H1 (cell line): ENCODE results near the gene APOC1. TPM values are rescaled to one million over a fixed set of nuclear protein-coding genes. Genes with fewer than 3 reads are reported as not detected.
"Not testable (repeated sequence)": the region's sequence is repeated elsewhere in the genome, so short reads cannot be mapped to it uniquely, and the experiment has no call there.

ENCODE experiments used
- CTCF ChIA-PET: fragments of 300-600 bp; sonication (Branson Sonifier 250); formaldehyde crosslinking; loops from one replicate; lab custom pipeline; 2021; ENCODE audit not compliant: partially characterized antibody; lab: Charles Lee
- POLR2A ChIA-PET: fragments of 300-600 bp; sonication (Branson Sonifier 250); formaldehyde crosslinking; loops from one replicate; lab custom pipeline; 2021; ENCODE audit warnings: inconsistent platforms; ENCODE audit not compliant: partially characterized antibody; lab: Charles Lee
- DNase-seq, 2 experiments: peaks; one replicate each; pipeline versions ENCODE4 v3.0.0 to v3.0.0-alpha.2; 2010 to 2022; ENCODE audit warnings: low spot score in 2 of 2, low read depth in 1 of 2, mixed read lengths in 1 of 2
- FAIRE-seq: peaks from 2 replicates; lab custom pipeline; 2011; peaks lifted over from hg19 to GRCh38; lab: Jason Lieb, UNC
- H2AFZ ChIP-seq: 2 replicates; pipeline ENCODE4 v1.8.1; 2012; ENCODE audit warnings: low read length, inconsistent platforms
- H2AK5ac ChIP-seq: 2 replicates; pipeline ENCODE4 v1.6.1; 2013; ENCODE audit warnings: low read depth, low read length
- H2BK120ac ChIP-seq: replicated peaks from 2 replicates; pipeline ENCODE3; 2013; ENCODE audit warnings: low read depth, low read length, inconsistent platforms
- H2BK12ac ChIP-seq: 2 replicates; pipeline ENCODE4 v1.6.1; 2013; ENCODE audit warnings: low read depth, low read length
- H2BK15ac ChIP-seq: 2 replicates; pipeline ENCODE4 v1.6.1; 2013; ENCODE audit warnings: low read length
- H2BK20ac ChIP-seq: 2 replicates; pipeline ENCODE4 v1.6.1; 2013; ENCODE audit warnings: low read length
- H2BK5ac ChIP-seq: 2 replicates; pipeline ENCODE4 v1.6.1; 2013; ENCODE audit warnings: low read depth, low read length
- H3K14ac ChIP-seq: 2 replicates; pipeline ENCODE4 v1.6.1; 2013; ENCODE audit warnings: inconsistent platforms; ENCODE audit not compliant: insufficient read length
- H3K18ac ChIP-seq: 2 replicates; pipeline ENCODE4 v1.6.1; 2013; ENCODE audit warnings: low read length; ENCODE audit errors: extremely low read depth
- H3K23ac ChIP-seq: 2 replicates; pipeline ENCODE4 v1.6.1; 2013; ENCODE audit warnings: inconsistent platforms; ENCODE audit not compliant: insufficient read length
- H3K23me2 ChIP-seq: 2 replicates; pipeline ENCODE4 v1.6.1; 2013; ENCODE audit warnings: low read depth, low read length
- H3K27ac ChIP-seq: 2 replicates; pipeline ENCODE4 v1.6.1; 2011; ENCODE audit warnings: low read depth, low read length, inconsistent platforms
- H3K27me3 ChIP-seq, 4 experiments: replicated peaks in 1 of 4; 1 replicate in 1 of 4; 2 replicates in 3 of 4; pipeline versions ENCODE4 v1.6.1 to v1.8.1; 2011 to 2013; ENCODE audit warnings: low read length in 3 of 4, mild to moderate bottlenecking in 3 of 4, inconsistent platforms in 2 of 4, mixed read lengths in 2 of 4, moderate library complexity in 1 of 4; ENCODE audit not compliant: control insufficient read depth in 3 of 4, insufficient read depth in 3 of 4; ENCODE audit errors: extremely low read depth in 1 of 4
- H3K36me3 ChIP-seq, 4 experiments: 2 replicates each; pipeline versions ENCODE4 v1.6.1 to v1.8.1; 2011 to 2013; ENCODE audit warnings: mild to moderate bottlenecking in 4 of 4, low read length in 3 of 4, moderate library complexity in 2 of 4, control low read depth in 1 of 4, inconsistent platforms in 1 of 4; ENCODE audit not compliant: insufficient read depth in 4 of 4, control insufficient read depth in 2 of 4
- H3K4ac ChIP-seq: replicated peaks from 2 replicates; pipeline ENCODE3; 2013; ENCODE audit warnings: low read length, low read depth, mixed read lengths, inconsistent platforms; ENCODE audit not compliant: insufficient read length
- H3K4me1 ChIP-seq, 4 experiments: replicated peaks in 1 of 4; 1 replicate in 1 of 4; 2 replicates in 3 of 4; pipeline versions ENCODE4 v1.6.1 to v1.8.1; 2011 to 2013; ENCODE audit warnings: low read length in 3 of 4, inconsistent platforms in 2 of 4, mixed read lengths in 1 of 4; ENCODE audit not compliant: insufficient read depth in 4 of 4, control insufficient read depth in 3 of 4
- H3K4me2 ChIP-seq, 2 experiments: 2 replicates each; pipeline versions ENCODE4 v1.6.1 to v1.8.1; 2011 to 2013; ENCODE audit warnings: low read depth in 2 of 2, low read length in 2 of 2, control low read depth in 1 of 2, inconsistent platforms in 1 of 2, mild to moderate bottlenecking in 1 of 2; ENCODE audit not compliant: insufficient read depth in 1 of 2
- H3K4me3 ChIP-seq, 4 experiments: fragments of 200-600, 300-600 bp in 1 of 4; sonication (generic), shearing (Covaris generic), sonication (Bioruptor Twin) in 1 of 4; 2 replicates each; pipeline versions ENCODE4 v1.5.1 to v1.8.1; 2011 to 2016; ENCODE audit warnings: low read length in 4 of 4, low read depth in 3 of 4, control low read depth in 2 of 4, inconsistent platforms in 2 of 4, mild to moderate bottlenecking in 2 of 4, mixed read lengths in 1 of 4, moderate library complexity in 1 of 4; ENCODE audit not compliant: insufficient read depth in 2 of 4; ENCODE audit errors: extremely low read depth in 1 of 4
- H3K56ac ChIP-seq: replicated peaks from 2 replicates; pipeline ENCODE3; 2013; ENCODE audit warnings: low read depth, mild to moderate bottlenecking, mixed read lengths, low read length, inconsistent platforms; ENCODE audit not compliant: insufficient read length
- H3K79me1 ChIP-seq: 2 replicates; pipeline ENCODE4 v1.6.1; 2013; ENCODE audit warnings: low read depth, low read length, control low read depth
- H3K79me2 ChIP-seq, 2 experiments: 2 replicates each; pipeline versions ENCODE4 v1.6.1 to v1.8.1; 2012 to 2013; ENCODE audit warnings: low read length in 2 of 2, mild to moderate bottlenecking in 2 of 2, inconsistent platforms in 1 of 2; ENCODE audit not compliant: insufficient read depth in 2 of 2, control insufficient read depth in 1 of 2
- H3K9ac ChIP-seq, 4 experiments: replicated peaks in 1 of 4; 1 replicate in 1 of 4; 2 replicates in 3 of 4; pipeline versions ENCODE4 v1.6.1 to v1.8.1; 2011 to 2013; ENCODE audit warnings: low read depth in 3 of 4, low read length in 3 of 4, control low read depth in 2 of 4, mild to moderate bottlenecking in 2 of 4, moderate library complexity in 2 of 4, inconsistent platforms in 1 of 4; ENCODE audit errors: extremely low read depth in 1 of 4
- H3K9me3 ChIP-seq, 2 experiments: 2 replicates each; pipeline versions ENCODE4 v1.6.1 to v1.8.1; 2012 to 2013; ENCODE audit warnings: mild to moderate bottlenecking in 2 of 2, moderate library complexity in 2 of 2, control low read depth in 1 of 2, inconsistent platforms in 1 of 2, low read depth in 1 of 2, low read length in 1 of 2, mixed read lengths in 1 of 2; ENCODE audit not compliant: insufficient read depth in 2 of 2
- H4K20me1 ChIP-seq, 2 experiments: replicated peaks in 1 of 2; 2 replicates each; pipeline versions ENCODE3 to v1.8.1; 2011 to 2013; ENCODE audit warnings: inconsistent platforms in 2 of 2, low read length in 2 of 2, mild to moderate bottlenecking in 1 of 2; ENCODE audit not compliant: insufficient read depth in 2 of 2, control insufficient read depth in 1 of 2
- H4K5ac ChIP-seq: 2 replicates; pipeline ENCODE4 v1.6.1; 2013; ENCODE audit warnings: low read length, low read depth, mixed read lengths, inconsistent platforms; ENCODE audit not compliant: insufficient read length
- H4K8ac ChIP-seq: 2 replicates; pipeline ENCODE4 v1.8.0; 2013; ENCODE audit warnings: mild to moderate bottlenecking, moderate library complexity, low read length, inconsistent platforms; ENCODE audit not compliant: insufficient read depth; ENCODE audit errors: extremely low read depth
- H4K91ac ChIP-seq: replicated peaks from 2 replicates; pipeline ENCODE3; 2013; ENCODE audit warnings: low read length, mixed read lengths, inconsistent platforms; ENCODE audit not compliant: insufficient read length
- MAX ChIP-seq: IDR thresholded peaks from 2 replicates; pipeline ENCODE4 v1.6.1; 2012; ENCODE audit warnings: inconsistent platforms
- SIX5 ChIP-seq: IDR thresholded peaks from 2 replicates; pipeline ENCODE4 v1.6.1; 2011; ENCODE audit warnings: mild to moderate bottlenecking, low read depth, low read length
- TBP ChIP-seq: IDR thresholded peaks from 2 replicates; pipeline ENCODE4 v1.6.1; 2011; ENCODE audit warnings: low read depth, low read length, improper control_type of control experiment
- ZNF274 ChIP-seq: IDR thresholded peaks from 2 replicates; pipeline ENCODE4 v1.7.0; 2012; ENCODE audit warnings: low read length, borderline replicate concordance; ENCODE audit errors: extremely low read depth
- WGBS, 2 experiments: shearing (Covaris generic) in 1 of 2; methylation state at CpG; one replicate each; pipeline versions ENCODE4 v1.1.6 to v1.1.7; 2013 to 2015; ENCODE audit warnings: low lambda C conversion rate in 2 of 2, mixed read lengths in 2 of 2, inconsistent platforms in 1 of 2, low coverage in 1 of 2, missing lambda C conversion rate in 1 of 2; ENCODE audit not compliant: insufficient replicate concordance in 2 of 2, insufficient coverage in 1 of 2, insufficient read length in 1 of 2; ENCODE audit errors: extremely low coverage in 1 of 2, missing lambda C conversion rate in 1 of 2; 5-methylcytosine and 5-hydroxymethylcytosine counted together
- polyA plus RNA-seq, 7 experiments: library from polyadenylated mRNA; depleted of rRNA in 3 of 7; stranded (reverse) in 5 of 7; unstranded in 2 of 7; fragments of >200 nt in 5 of 7; fragments of 200-250 nt in 2 of 7; gene quantifications; 1 replicate in 5 of 7; 2 replicates in 1 of 7; 4 replicates in 1 of 7; pipeline versions ENCODE4 v1.2.1 to v1.2.3, GENCODE V29; 2011 to 2013; ENCODE audit warnings: missing spikeins in 2 of 7, mixed read lengths in 2 of 7
- total RNA-seq: library from RNA; stranded (reverse); fragmentation: NEBNext Ultra II Directional; extraction: Animal tissue kit (Norgen Biotek cat#: 25700); gene quantifications from 2 replicates; pipeline ENCODE4 v1.2.1, GENCODE V29; 2021

APOC1 gene
- total and polyA plus RNA-seq, 2 of the 8 experiments (the other 6 are each of a cell fraction or from before 2014, with no cell fraction given): 55.8 to 78.2 TPM

GRCh38 chr19:44887648-44888047, 26.8 kb upstream of the APOC1 start (continued):
- no peak for TF ChIP-seq MAX
- TF ChIP-seq SIX5: no peak
- TF ChIP-seq TBP: no peak
- TF ChIP-seq ZNF274: no peak

GRCh38 chr19:44888335-44888734, 26.1 kb upstream of the APOC1 start:
- not testable (repeated sequence) for H2AK5ac ChIP-seq
- CTCF ChIA-PET: interaction anchor here (1.5 kb wide), 1 partner anchor 38 kb away, joined by 4 read pairs; no protein-coding TSS in a partner anchor

More at GRCh38 chr19:44888335-44888734, 26.1 kb upstream of the APOC1 start:
- Histone ChIP-seq H4K20me1 (peaks cover 12 to 13% of the 10 kb centered on the region in 2 experiments), H3K79me2 (peaks cover 7 to 19% of the 10 kb centered on the region in 2 experiments), H3K79me1 (peaks cover 14% of the 10 kb centered on the region), H3K36me3 (peaks cover 14 to 53% (median 20%) of the 10 kb centered on the region in 4 experiments), H3K23me2 (peaks cover 17% of the 10 kb centered on the region)
- not testable (repeated sequence) for H3K18ac ChIP-seq, H2BK15ac ChIP-seq, H3K27me3 ChIP-seq, FAIRE-seq, H4K8ac ChIP-seq, H4K91ac ChIP-seq, H2AFZ ChIP-seq, H3K4me2 ChIP-seq, H3K4me3 ChIP-seq, H3K9me3 ChIP-seq, H2BK12ac ChIP-seq, H3K9ac ChIP-seq, H2BK20ac ChIP-seq, H3K14ac ChIP-seq, H2BK5ac ChIP-seq, H2BK120ac ChIP-seq, H3K56ac ChIP-seq, H3K23ac ChIP-seq, H3K4ac ChIP-seq, H4K5ac ChIP-seq, H3K27ac ChIP-seq, H3K4me1 ChIP-seq, DNase-seq
- POLR2A ChIA-PET: interaction anchor here (0.9 to 1.3 kb wide), 4 partner anchors 8 to 124 kb away, joined by 3 to 4 read pairs (median 4); no protein-coding TSS in a partner anchor
- 87% methylated on average over 1 of the region's 5 CpGs; no CpG with 5 or more reads in 1 of the 2 experiments for WGBS, 2 experiments
